GM20431 (cell line): ENCODE results near the gene CYB5A.

ENCODE experiments used
- in situ Hi-C: fragments of 300-500 bp; cut with MseI, MboI; formaldehyde crosslinking; loops from one replicate; pipeline ENCODE4 v1.15.0; 2020; ENCODE audit warnings: low sequenced_read_pairs; ENCODE audit not compliant: unreplicated experiment

Gene CYB5A

GRCh38 chr18:74251297-74252038, 40.3 kb downstream of the CYB5A start:
- in situ Hi-C loops = no loop called here

- in situ Hi-C loops = no loop called here
These were observed 41.6 kb downstream of the CYB5A start for GRCh38 chr18:74250131-74250530.

- in situ Hi-C loops = no loop called here
These were observed 42.4 kb downstream of the CYB5A start for GRCh38 chr18:74249181-74249968.

- in situ Hi-C loops = no loop called here
These were observed 43.2 kb downstream of the CYB5A start for GRCh38 chr18:74248595-74248994.

- in situ Hi-C loops = no loop called here
These were observed 43.6 kb downstream of the CYB5A start for GRCh38 chr18:74248189-74248588.

GRCh38 chr18:74244554-74244953, 47.2 kb downstream of the CYB5A start:
- in situ Hi-C loops = no loop called here

- in situ Hi-C loops = no loop called here
These were observed 48.6 kb downstream of the CYB5A start for GRCh38 chr18:74243127-74243526.

GRCh38 chr18:74242438-74243096, 49.2 kb downstream of the CYB5A start:
- in situ Hi-C loops = no loop called here

- in situ Hi-C loops = no loop called here
These were observed 49.8 kb downstream of the CYB5A start for GRCh38 chr18:74241970-74242369.

- in situ Hi-C loops = no loop called here
These were observed 50.3 kb downstream of the CYB5A start for GRCh38 chr18:74241426-74241825.

GRCh38 chr18:74239567-74239966, 52.2 kb downstream of the CYB5A start:
- in situ Hi-C loops = no loop called here

- in situ Hi-C loops = no loop called here
These were observed 57.2 kb downstream of the CYB5A start for GRCh38 chr18:74234326-74235171.

GRCh38 chr18:74233933-74234325, 57.8 kb downstream of the CYB5A start:
- in situ Hi-C loops = no loop called here

GRCh38 chr18:74230922-74231714, 60.6 kb downstream of the CYB5A start:
- in situ Hi-C loops = no loop called here

GRCh38 chr18:74229891-74230290, 61.9 kb downstream of the CYB5A start:
- in situ Hi-C loops = no loop called here

- in situ Hi-C loops = no loop called here
These were observed 62.8 kb downstream of the CYB5A start for GRCh38 chr18:74229005-74229404.

- in situ Hi-C loops = no loop called here
These were observed 63.5 kb downstream of the CYB5A start for GRCh38 chr18:74228312-74228711.

GRCh38 chr18:74226666-74227065, 65.1 kb downstream of the CYB5A start:
- in situ Hi-C loops = no loop called here

- in situ Hi-C loops = no loop called here
These were observed 65.6 kb downstream of the CYB5A start for GRCh38 chr18:74226156-74226555.
